Erythroblast (primary cell): ENCODE measurements around the gene TOLLIP.

Experiments used
- GATA1 ChIP-seq: IDR thresholded peaks from 2 replicates; pipeline ENCODE4 v1.6.1; 2011; ENCODE audit warnings: low read depth, mild to moderate bottlenecking, control low read depth, low read length, moderate library complexity
- POLR2A ChIP-seq: IDR thresholded peaks from 2 replicates; pipeline ENCODE4 v1.6.1; 2011; ENCODE audit warnings: mild to moderate bottlenecking, low read length

- TF ChIP-seq POLR2A = no peak
- no peak for TF ChIP-seq GATA1
Observed at GRCh38 chr11:1232883-1233321, 76.5 kb downstream of the TOLLIP start.
